Cardiac atrium fibroblast (primary cell): Measurements from ENCODE around the gene PSAPL1. TPM values are rescaled to one million over a fixed set of nuclear protein-coding genes. Genes with fewer than 3 reads are reported as not detected.

Experiments used
- total RNA-seq: library from RNA; depleted of rRNA; stranded (reverse); fragments of >200 nt; gene quantifications from 2 replicates; pipeline ENCODE4 v1.2.3, GENCODE V29; 2015

The PSAPL1 gene, protein sequence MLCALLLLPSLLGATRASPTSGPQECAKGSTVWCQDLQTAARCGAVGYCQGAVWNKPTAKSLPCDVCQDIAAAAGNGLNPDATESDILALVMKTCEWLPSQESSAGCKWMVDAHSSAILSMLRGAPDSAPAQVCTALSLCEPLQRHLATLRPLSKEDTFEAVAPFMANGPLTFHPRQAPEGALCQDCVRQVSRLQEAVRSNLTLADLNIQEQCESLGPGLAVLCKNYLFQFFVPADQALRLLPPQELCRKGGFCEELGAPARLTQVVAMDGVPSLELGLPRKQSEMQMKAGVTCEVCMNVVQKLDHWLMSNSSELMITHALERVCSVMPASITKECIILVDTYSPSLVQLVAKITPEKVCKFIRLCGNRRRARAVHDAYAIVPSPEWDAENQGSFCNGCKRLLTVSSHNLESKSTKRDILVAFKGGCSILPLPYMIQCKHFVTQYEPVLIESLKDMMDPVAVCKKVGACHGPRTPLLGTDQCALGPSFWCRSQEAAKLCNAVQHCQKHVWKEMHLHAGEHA
- under 0.01 and 0.65 TPM in 2 replicates for total RNA-seq

DNA sequence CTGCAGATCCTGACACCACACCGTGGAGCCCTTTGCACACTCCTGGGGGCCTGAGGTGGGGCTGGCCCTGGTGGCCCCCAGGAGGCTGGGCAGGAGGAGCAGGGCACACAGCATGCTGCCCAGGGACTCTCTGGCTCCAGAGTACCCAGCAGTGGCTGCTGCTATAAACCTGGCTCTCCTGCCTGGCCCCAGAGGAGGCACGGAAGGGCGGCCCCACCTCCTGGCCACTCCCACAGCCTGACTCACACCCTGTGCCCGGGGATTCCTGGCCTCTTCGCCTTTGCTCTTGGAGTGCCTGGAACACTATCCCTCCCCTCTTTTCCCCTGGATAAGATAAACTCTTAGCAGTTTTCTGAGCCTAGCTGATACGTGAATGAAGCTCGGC lies at the start of gene PSAPL1:
Gene PSAPL1, minus strand, starts transcription at position 165 of the 385 bp plus-strand sequence. Its CDS starts 51 bp downstream, at position 114.

Other genes starting within 250 kb of the PSAPL1 start
- 0.16 and 0.18 TPM in 2 replicates for gene SORCS2, start 242.4 kb downstream of the PSAPL1 start, total RNA-seq